CD4-positive, alpha-beta T cell treated with Interleukin-6 at 100 ng/mL for 8 hours (primary cell): ENCODE measurements around the gene DGKD.

Experiments
- DNase-seq: peaks from one replicate; pipeline ENCODE4 v3.0.0-alpha.2; 2020; ENCODE audit warnings: mixed read lengths, low spot score

The DGKD gene

DNA sequence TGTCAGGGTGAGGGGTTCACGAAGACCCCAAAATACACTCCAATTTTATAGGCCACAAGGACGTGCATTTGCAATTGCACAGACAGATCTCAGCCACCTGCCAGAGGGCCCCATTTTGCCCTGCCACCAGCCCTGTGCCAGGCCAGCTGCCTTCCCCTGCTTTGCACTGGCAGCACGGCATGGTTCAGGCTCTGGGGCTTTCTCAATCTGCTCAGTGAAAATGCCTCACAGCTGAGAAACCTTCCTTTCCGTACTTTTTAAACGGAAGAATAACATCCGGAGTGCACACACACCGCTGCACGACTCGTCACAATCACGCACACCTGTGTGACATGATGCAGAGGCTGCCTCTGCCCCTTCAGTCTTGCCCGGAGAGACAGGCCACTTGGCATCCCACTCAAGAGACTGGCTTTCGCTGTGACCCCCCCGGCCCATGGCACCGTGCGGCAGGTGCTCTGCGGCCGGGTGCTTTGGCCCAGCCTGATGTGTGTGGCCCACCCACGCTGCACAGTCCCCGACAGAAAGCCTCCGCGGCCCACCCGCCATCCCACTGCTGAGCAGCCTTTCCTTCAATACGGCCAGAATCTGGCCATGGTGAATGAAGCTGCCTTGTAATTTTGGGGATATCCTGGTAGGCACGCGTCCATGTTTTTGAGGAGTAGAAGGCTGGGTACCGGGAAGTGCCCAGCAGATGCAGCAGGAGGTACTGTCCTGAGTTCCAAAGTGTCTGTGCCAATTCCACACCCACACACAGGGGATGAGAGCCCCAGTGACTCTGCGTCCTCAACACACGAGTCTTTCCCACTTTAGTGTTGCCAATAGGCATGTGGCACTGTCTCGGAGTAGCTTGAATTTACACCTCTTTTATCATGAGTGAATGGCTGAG, 123.5 kb downstream of the DGKD start:
- DNase-seq = no peak

DNA sequence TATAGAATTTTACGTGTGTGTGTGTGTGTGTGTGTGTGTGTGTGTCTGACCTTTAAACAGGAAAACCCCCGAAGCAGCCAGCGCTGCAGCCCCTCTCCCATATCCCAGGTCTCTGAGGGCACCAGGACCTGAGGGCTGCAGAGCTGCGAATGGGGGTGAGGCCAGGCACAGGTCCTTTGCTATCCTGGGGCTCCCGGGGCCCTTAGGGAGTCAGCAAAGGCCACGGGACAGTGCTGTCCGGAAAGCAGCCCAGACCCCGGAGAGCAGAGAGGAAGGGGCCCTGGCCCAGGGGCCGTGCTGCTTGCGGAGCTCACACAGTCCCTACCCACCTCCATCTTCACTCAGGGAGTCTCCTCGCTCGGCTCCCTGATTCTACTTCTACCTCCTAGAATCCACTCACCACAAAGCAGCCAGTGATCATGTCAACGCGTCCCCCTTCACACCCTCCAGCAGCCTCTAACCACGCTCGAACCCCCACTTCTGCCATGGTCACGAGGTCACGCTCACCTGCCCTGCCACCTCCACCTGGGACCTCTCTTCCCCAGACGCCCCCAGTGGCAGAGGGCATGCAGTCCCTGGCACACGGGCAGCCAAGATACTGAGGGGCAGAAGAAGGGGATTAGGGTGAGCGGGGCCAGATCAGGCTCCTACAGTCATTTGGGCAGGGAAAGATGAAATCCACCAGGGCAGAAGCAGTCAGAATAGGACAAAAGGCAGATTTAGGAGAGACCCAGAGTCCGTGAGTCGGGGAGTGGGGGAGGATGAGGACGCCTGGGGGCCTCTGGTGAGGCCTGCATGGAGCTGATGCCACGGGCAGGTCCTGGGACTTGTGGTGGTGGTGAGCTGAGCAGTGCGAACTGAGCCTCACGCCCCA, 125.6 kb downstream of the DGKD start:
- DNase-seq = no peak

DNA sequence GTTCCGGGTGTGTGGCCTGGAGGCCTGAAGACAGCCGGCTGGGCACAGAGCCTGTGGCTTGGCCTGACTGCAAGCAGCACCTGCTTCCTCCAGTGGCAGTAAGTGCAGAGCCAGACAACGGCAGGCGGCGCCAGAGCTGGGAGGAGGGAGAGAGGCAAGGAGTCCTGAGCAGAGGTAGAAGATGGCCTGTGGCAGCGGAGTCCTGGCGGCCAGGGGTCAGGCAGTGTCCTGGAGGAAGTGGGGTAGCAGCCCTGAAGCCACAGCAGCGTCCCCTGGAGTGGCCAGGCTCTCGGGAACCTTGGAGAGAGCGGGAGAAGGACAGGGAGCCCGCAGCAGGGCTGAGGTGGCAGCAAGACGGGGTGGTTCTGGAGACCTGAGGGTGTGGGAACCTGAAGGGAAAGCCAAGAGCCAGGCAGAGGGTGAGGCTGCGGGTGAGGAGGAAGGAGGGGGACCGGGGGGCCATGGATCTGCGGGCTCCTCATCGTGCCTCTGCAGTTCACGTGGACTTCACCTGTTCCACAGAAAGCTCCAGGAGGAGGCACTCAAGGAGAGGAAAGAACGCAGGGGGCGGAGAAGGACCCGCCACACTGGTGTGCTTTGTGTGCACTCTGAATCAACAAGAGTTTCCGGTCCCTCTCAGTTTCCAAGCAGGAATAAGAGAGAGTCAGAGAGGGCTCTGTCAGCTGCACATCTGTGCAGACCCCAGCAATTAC, 126.4 kb downstream of the DGKD start:
- DNase-seq = no peak

- no peak for DNase-seq
These were observed 127.3 kb downstream of the DGKD start for GRCh38 chr2:233481368-233482142.

DNA sequence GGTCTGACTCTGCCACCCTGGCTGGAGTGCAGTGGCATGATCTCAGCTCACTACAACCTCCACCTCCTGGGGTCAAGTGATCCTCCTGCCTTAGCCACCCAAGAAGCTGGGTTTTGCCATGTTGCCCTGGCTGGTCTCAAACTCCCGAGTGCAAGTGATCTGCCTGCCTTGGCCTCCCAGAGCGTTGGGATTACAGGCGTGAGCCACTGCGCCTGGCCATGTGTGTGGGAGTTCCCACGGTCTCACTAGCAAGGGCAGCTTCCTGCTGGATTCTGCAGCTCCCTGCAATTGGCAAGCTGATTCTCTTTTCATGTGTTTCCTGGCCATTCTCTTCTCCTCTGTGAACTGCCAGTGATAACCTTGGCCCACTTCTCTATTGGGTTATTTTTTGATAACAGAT, 128.3 kb downstream of the DGKD start:
- no peak for DNase-seq

GRCh38 chr2:233485726-233486125, 131.4 kb downstream of the DGKD start:
- DNase-seq = no peak

DNA sequence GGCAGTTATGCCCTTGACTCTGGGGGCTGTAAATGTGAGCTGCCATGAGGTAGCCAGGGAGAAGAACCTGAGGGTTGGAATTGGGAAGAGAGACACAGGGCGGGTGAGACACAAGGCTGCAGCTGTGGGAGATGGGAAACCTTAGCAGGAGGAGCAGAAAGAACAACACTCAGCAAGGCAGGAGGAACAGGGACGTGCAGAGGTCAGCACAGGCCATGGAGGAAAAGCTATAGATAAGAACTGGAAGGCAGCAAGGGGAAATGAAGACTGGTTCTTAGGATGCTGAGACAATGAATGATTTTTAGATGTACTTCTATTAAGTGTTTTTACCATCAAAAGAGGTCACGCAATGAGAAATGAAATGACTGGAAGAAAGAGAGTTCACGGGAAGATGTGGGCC, 132.1 kb downstream of the DGKD start:
- no peak for DNase-seq

DNA sequence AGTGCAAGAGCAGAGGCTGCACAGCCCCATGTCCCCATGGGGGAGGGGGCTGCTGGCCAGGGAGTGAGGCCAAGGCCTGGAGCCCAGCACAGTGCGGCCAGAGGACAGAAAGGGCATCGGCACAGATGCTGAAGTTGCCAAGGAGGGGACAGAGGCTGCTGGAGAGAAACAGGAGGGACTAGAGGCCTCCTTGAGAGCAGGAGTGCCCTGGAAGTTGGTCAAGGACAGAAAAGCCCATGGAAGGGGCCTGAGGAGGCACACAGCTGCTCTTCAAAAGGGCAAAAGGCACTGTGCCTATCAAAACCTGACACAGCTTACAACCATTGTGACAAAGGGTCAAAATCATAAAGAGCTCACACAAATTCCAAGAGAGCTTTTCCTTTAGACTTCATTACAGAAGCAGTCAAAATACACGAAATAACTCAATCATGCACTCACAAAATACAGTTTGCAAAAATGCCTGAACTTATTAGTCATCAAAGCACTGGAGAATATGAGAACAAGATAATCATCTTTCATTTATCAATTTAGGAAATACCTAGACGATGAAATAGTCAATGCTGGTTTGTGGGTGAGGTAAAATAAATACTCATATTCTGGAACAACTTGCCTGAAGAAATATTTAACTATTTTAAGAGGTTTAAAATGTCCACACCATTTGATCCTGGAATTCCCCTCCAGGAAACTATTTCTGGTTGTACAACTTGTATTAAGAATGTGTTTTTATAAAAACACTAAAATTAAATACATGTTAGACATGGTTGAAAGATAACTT, 132.7 kb downstream of the DGKD start:
- no peak for DNase-seq

- no peak for DNase-seq
These were observed 133.6 kb downstream of the DGKD start for GRCh38 chr2:233487748-233488345.

DNA sequence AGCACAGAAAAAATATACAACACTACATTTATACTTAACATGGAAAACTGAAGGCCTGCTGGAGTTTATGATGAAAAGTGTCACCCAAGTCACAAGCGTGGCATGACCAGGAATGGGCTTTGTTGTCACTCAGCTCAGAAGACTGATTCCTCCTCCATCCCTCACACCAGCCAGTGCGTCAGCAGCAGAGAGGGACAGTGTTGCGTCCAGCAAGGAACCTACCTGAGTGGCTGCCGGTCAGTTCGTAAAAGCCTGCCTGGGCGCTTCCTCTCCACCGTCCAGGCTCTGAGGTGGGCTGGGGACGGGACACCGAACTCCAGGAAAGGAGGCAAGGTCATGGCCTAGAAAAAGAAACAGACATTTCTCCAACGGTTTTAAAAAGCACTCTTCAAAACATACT, 134.8 kb downstream of the DGKD start:
- DNase-seq = no peak

DNA sequence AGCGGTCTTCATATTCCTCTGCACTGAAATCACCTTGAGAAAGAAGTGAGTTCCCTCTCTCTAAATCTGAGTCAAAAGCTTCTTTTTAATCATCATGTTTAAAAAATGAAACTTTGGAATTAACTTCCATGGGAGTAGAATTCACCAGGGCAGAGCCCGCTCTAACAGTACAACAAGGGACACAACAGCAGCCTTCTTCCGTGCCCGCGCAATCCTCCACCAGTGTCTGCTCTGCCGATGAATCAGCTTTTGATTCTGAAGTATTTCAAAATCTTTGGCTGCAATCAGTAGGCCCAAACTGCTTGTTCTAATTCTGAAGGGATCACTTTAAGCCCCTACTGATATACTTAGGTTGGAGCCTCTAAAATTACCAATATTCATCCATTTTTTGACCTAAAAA, 135.4 kb downstream of the DGKD start:
- DNase-seq = no peak

DNA sequence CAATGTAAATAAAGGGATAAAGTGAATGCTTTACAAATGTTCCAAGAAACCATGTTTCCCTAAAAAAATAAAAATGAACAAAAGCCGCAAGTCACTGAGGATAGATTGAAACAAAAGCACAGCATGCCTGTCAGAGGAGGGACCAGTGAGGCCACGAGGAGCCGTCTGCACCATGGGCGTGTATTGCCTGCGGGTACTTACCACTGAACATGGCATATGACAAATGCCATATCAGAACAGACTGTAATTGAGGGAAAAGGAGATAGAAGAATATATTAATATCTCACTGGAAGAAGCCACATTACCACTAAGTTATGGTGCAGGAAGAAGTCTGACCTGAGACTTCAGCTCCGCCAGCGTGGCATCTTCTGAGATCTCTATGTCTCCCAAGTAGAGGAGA, 136.5 kb downstream of the DGKD start:
- DNase-seq = no peak

GRCh38 chr2:233491326-233491725, 137.0 kb downstream of the DGKD start:
- DNase-seq = no peak

DNA sequence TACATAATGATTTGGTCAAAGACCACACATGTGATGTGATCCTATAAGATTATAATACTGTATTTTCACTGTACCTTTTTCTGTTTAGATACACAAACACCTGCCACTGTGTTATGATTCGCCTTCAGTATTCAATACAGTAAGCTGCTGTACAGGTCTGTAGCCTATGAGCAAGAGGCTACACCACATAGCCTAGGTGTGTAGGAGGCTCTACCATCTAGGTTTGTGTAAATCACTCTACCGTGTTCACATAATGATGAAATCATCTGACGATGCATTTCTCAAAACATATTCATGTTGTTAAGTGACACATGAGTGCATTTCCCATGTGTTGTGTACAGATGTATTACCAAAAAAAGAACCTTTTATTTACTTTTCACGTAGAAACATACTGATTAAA, 137.8 kb downstream of the DGKD start:
- DNase-seq = no peak

GRCh38 chr2:233492751-233493150, 138.5 kb downstream of the DGKD start:
- no peak for DNase-seq

GRCh38 chr2:233495503-233496496, 141.5 kb downstream of the DGKD start:
- DNase-seq = no peak

GRCh38 chr2:233497692-233498091, 143.4 kb downstream of the DGKD start:
- DNase-seq = no peak

DNA sequence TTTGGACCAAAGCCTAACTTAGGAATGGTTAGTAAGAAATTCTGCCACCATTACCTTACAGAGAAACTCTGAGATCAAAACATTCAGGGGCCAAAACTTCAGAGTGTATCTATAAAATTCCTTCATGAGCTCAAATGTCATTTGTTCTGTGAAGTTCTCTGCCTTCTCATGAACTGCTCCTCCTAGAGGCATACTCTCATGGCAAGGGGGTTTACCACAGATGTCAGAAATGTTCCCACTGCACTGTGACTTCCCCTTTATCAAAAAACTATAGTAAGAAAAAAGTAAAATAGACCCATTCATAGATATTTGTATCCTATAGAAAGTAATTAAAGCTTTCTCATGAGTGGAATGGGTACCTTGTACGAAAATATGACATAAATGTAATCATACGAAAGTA, 143.8 kb downstream of the DGKD start:
- no peak for DNase-seq

DNA sequence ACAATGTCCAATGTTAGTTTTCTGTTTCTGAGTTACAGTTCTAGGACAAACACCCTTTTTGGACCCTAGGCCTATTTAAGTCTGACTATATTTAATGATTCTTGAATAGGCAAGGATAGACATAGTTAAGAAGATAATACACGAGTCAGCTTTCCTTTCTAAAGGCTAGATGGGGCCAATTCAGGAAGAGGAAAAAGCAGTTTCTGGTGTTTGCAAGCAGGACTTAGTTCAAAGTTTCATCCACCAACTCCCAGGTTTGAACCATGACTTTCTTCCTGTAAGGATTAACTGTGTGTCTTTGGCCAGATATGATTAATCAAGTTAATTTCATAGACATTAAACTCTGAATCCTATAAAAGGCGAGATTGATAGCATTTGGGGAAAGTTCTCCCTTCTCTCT, 145.6 kb downstream of the DGKD start:
- no peak for DNase-seq
